Activated CD4-positive, CD25-positive, alpha-beta regulatory T cell treated with anti-CD3 and anti-CD28 coated beads, Interleukin-2, amount 50 U/mL, for 16 hours (primary cell): ENCODE data around the gene MCM7.

Source experiments
- DNase-seq: peaks from one replicate; pipeline ENCODE4 v3.0.0-alpha.2; 2020; ENCODE audit warnings: low read depth, low spot score

The MCM7 gene

GRCh38 chr7:100093925-100094486 is 7.2 kb downstream of the MCM7 start:
- DNase-seq, result no peak

- no peak for DNase-seq
These were observed 7.7 kb downstream of the MCM7 start for GRCh38 chr7:100093498-100093897.

- DNase-seq, result no peak
These were observed 8.1 kb downstream of the MCM7 start for GRCh38 chr7:100093054-100093453.

- DNase-seq, result no peak
These were observed 9.6 kb downstream of the MCM7 start for GRCh38 chr7:100091411-100092181.

GRCh38 chr7:100090527-100091410 is 10.4 kb downstream of the MCM7 start:
- DNase-seq, result no peak

- DNase-seq, result no peak
These were observed 11.6 kb downstream of the MCM7 start for GRCh38 chr7:100089458-100090196.

- DNase-seq, result peak; percentile 76
These were observed 12.4 kb downstream of the MCM7 start, which contains the start of gene COPS6 for GRCh38 chr7:100088621-100089457. TSS of gene COPS6 (plus strand) at chr7:100088969. CDS start at chr7:100088991, 22 bp downstream.

- DNase-seq, result no peak
These were observed 13.0 kb downstream of the MCM7 start for GRCh38 chr7:100088095-100088620.

GRCh38 chr7:100087055-100087750 is 14.0 kb downstream of the MCM7 start:
- no peak for DNase-seq

GRCh38 chr7:100085515-100085914 is 15.7 kb downstream of the MCM7 start:
- DNase-seq, result no peak

GRCh38 chr7:100082978-100083377 is 18.2 kb downstream of the MCM7 start:
- DNase-seq, result no peak

GRCh38 chr7:100081535-100082102 is 19.6 kb downstream of the MCM7 start, which contains the start of gene ZNF3:
TSS of gene ZNF3 (minus strand) at chr7:100081723. CDS start at chr7:100077357, 4,366 bp downstream.
- peak; percentile 96 for DNase-seq

- DNase-seq, result no peak
These were observed 20.2 kb downstream of the MCM7 start for GRCh38 chr7:100080907-100081534.

- DNase-seq, result no peak
These were observed 22.1 kb downstream of the MCM7 start for GRCh38 chr7:100079024-100079560.

- no peak for DNase-seq
These were observed 24.0 kb downstream of the MCM7 start for GRCh38 chr7:100077205-100077604.

GRCh38 chr7:100075418-100075817 is 25.8 kb downstream of the MCM7 start:
- DNase-seq, result no peak

- no peak for DNase-seq
These were observed 26.4 kb downstream of the MCM7 start for GRCh38 chr7:100074841-100075240.

GRCh38 chr7:100072462-100072861 is 28.7 kb downstream of the MCM7 start:
- no peak for DNase-seq
